ENCODE data around the gene DCAF15.
A peak's percentile ranks its signal among the peaks of the same experiment; 100 is the strongest.

The DCAF15 gene

GRCh38 chr19:13952154-13952930 is at the start of gene DCAF15:
Gene DCAF15, plus strand, starts transcription at chr19:13952509. Its CDS starts 4 bp downstream, at chr19:13952513.
- H3K36me3 Mint-ChIP-seq: peaks cover 15 to 18% of the 10 kb centered on the region in 2 donors

GRCh38 chr19:13902993-13903555 is 49.2 kb upstream of the DCAF15 start:
- H3K27ac Mint-ChIP-seq: no peak overlapping the region
- DNase-seq: no peak
- no peak overlapping the region for H3K4me3 Mint-ChIP-seq
- no peaks in the 10 kb centered on the region for H3K27me3 Mint-ChIP-seq
- peaks cover 0 to 1% of the 10 kb centered on the region in 2 donors for H3K9me3 Mint-ChIP-seq
- H3K4me1 Mint-ChIP-seq: peaks cover 9 to 16% of the 10 kb centered on the region in 2 donors
- ATAC-seq (replicated peaks): no peak
- H3K36me3 Mint-ChIP-seq: peaks cover 0 to 3% of the 10 kb centered on the region in 2 donors

More at GRCh38 chr19:13952154-13952930, at the start of gene DCAF15:
- Mint-ChIP-seq H3K9me3 (no peaks in the 10 kb centered on the region), H3K27ac (peak within 1 kb of the TSS; percentile 97), H3K27me3 (no peaks in the 10 kb centered on the region), H3K4me1 (peaks cover 10 to 24% of the 10 kb centered on the region in 2 donors), H3K4me3 (peak within 1 kb of the TSS; percentile 95 to 98)
- ATAC-seq (replicated peaks): peak; percentile 98 to 99
- peak; percentile 100 for DNase-seq

GRCh38 chr19:13905634-13906520 is 46.4 kb upstream of the DCAF15 start, which contains the start of the genes BRME1 and CC2D1A:
Gene BRME1, minus strand, starts transcription at chr19:13906117. Its CDS starts 1,225 bp downstream, at chr19:13904892.
Gene CC2D1A, plus strand, starts transcription at chr19:13906201. Its CDS starts 241 bp downstream, at chr19:13906442.
- ATAC-seq (replicated peaks): peak; percentile 98
- Mint-ChIP-seq H3K9me3 (peaks cover 0 to 1% of the 10 kb centered on the region in 2 donors), H3K4me3 (peak within 1 kb of the TSS; percentile 88 to 93), H3K27ac (peak within 1 kb of the TSS; percentile 90), H3K36me3 (peaks cover 3 to 13% of the 10 kb centered on the region in 2 donors), H3K27me3 (no peaks in the 10 kb centered on the region), H3K4me1 (peaks cover 9 to 16% of the 10 kb centered on the region in 2 donors)
- peak; percentile 92 for DNase-seq

DNA sequence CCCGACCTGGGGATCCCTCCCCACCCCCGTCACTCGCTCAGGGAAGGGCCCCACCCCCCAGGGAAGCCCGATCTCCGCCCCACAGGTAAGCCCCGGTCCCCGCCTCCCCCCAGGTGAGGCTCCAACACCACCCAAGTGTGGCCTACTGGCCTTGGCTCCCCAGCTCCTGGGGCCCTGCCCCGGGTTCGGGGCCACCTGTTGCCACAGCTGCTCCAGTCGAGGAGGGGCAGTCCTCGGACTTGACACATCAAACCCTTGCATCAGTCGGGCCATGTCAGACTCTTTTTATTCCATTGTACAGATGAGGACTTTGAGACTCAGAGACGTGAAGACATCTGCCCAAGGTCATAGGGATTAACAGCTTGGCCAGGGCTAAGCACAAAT is 45.8 kb upstream of the DCAF15 start:
- H3K4me3 Mint-ChIP-seq: peak overlapping the region; percentile 87 to 93
- DNase-seq (no peak), ATAC-seq (replicated peaks) (peak; percentile 33 to 39)
- H3K27ac Mint-ChIP-seq: peak overlapping the region; percentile 76
- peaks cover 4 to 18% of the 10 kb centered on the region in 2 donors for H3K36me3 Mint-ChIP-seq
- peaks cover 9 to 16% of the 10 kb centered on the region in 2 donors for H3K4me1 Mint-ChIP-seq
- peaks cover 0 to 1% of the 10 kb centered on the region in 2 donors for H3K9me3 Mint-ChIP-seq
- no peaks in the 10 kb centered on the region for H3K27me3 Mint-ChIP-seq

- DNase-seq (no peak), ATAC-seq (replicated peaks) (no peak)
- H3K4me1 Mint-ChIP-seq: peaks cover 9 to 16% of the 10 kb centered on the region in 2 donors
- H3K27ac Mint-ChIP-seq: peak overlapping the region; percentile 76
- H3K9me3 Mint-ChIP-seq: peaks cover 0 to 1% of the 10 kb centered on the region in 2 donors
- peaks cover 6 to 19% of the 10 kb centered on the region in 2 donors for H3K36me3 Mint-ChIP-seq
- peak overlapping the region; percentile 87 to 93 for H3K4me3 Mint-ChIP-seq
- H3K27me3 Mint-ChIP-seq: no peaks in the 10 kb centered on the region
Observed at GRCh38 chr19:13906910-13907309, 45.4 kb upstream of the DCAF15 start.

GRCh38 chr19:13908674-13909073 is 43.6 kb upstream of the DCAF15 start:
- H3K27me3 Mint-ChIP-seq: no peaks in the 10 kb centered on the region
- DNase-seq (no peak), ATAC-seq (replicated peaks) (no peak)
- peaks cover 0 to 1% of the 10 kb centered on the region in 2 donors for H3K9me3 Mint-ChIP-seq
- no peak overlapping the region for H3K27ac Mint-ChIP-seq
- H3K36me3 Mint-ChIP-seq: peaks cover 9 to 21% of the 10 kb centered on the region in 2 donors
- H3K4me1 Mint-ChIP-seq: peaks cover 9 to 16% of the 10 kb centered on the region in 2 donors
- no peak overlapping the region for H3K4me3 Mint-ChIP-seq

GRCh38 chr19:13909430-13909829 is 42.9 kb upstream of the DCAF15 start:
- Mint-ChIP-seq H3K9me3 (peaks cover 0 to 1% of the 10 kb centered on the region in 2 donors), H3K4me3 (no peak overlapping the region), H3K27ac (peak overlapping the region; percentile 57), H3K36me3 (peaks cover 9 to 21% of the 10 kb centered on the region in 2 donors), H3K27me3 (no peaks in the 10 kb centered on the region), H3K4me1 (peaks cover 9 to 16% of the 10 kb centered on the region in 2 donors)
- DNase-seq: no peak
- ATAC-seq (replicated peaks): no peak

GRCh38 chr19:13913352-13913751 is 39.0 kb upstream of the DCAF15 start:
- no peak overlapping the region for H3K27ac Mint-ChIP-seq
- no peaks in the 10 kb centered on the region for H3K9me3 Mint-ChIP-seq
- DNase-seq (no peak), ATAC-seq (replicated peaks) (no peak)
- H3K4me3 Mint-ChIP-seq: no peak overlapping the region
- peaks cover 16 to 22% of the 10 kb centered on the region in 2 donors for H3K36me3 Mint-ChIP-seq
- no peaks in the 10 kb centered on the region for H3K4me1 Mint-ChIP-seq
- H3K27me3 Mint-ChIP-seq: no peaks in the 10 kb centered on the region

DNA sequence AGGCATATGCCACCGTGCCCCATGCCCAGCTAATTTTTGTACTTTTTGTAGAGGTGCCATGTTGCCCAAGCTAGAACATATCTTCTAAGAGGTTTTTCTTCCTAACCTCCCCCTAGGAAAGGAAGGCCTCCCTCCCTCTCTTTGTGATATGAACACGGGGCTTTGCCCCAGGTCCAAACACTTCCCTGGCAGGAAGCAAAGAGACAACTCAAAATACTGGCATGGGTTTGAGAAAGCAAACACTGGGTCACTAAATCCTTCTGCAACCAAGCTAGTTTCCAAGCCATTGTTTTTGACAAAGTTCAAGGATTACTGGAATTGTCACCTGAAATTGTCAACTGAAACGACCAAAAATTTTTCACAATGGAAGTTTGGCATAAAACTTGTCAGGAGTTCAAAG is 37.5 kb upstream of the DCAF15 start:
- DNase-seq (no peak), ATAC-seq (replicated peaks) (no peak)
- H3K27me3 Mint-ChIP-seq: no peaks in the 10 kb centered on the region
- no peak overlapping the region for H3K4me3 Mint-ChIP-seq
- H3K9me3 Mint-ChIP-seq: no peaks in the 10 kb centered on the region
- no peaks in the 10 kb centered on the region for H3K4me1 Mint-ChIP-seq
- no peak overlapping the region for H3K27ac Mint-ChIP-seq
- H3K36me3 Mint-ChIP-seq: peaks cover 23 to 26% of the 10 kb centered on the region in 2 donors

DNA sequence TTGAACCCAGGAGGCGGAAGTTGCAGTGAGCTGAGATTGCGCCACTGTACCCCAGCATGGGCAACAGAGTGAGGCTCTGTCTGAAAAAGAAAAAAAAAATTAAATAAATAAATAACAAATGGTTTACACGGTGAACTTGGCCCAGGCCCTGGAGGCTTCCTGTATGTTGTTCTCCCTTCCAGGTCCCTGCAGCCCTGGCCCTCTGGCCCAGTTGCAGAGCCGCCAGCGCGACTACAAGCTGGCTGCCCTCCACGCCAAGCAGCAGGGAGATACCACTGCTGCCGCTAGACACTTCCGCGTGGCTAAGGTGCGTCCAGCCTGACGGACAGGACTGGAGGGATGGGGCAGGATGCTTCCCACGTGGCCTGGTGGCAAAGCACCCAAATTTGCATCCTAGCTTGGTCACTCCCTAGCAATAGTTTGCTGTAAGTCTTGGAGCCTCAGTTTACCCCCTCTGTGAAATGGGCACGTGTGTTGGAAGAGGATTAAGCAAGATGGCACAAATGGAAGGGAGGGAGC is 34.4 kb upstream of the DCAF15 start:
- no peaks in the 10 kb centered on the region for H3K27me3 Mint-ChIP-seq
- no peaks in the 10 kb centered on the region for H3K4me1 Mint-ChIP-seq
- ATAC-seq (replicated peaks) (no peak), DNase-seq (no peak)
- H3K9me3 Mint-ChIP-seq: peaks cover 0 to 3% of the 10 kb centered on the region in 2 donors
- no peak overlapping the region for H3K27ac Mint-ChIP-seq
- H3K4me3 Mint-ChIP-seq: no peak overlapping the region
- peaks cover 38 to 41% of the 10 kb centered on the region in 2 donors for H3K36me3 Mint-ChIP-seq

GRCh38 chr19:13918726-13919411 is 33.4 kb upstream of the DCAF15 start:
- H3K36me3 Mint-ChIP-seq: peaks cover 44 to 46% of the 10 kb centered on the region in 2 donors

DNA sequence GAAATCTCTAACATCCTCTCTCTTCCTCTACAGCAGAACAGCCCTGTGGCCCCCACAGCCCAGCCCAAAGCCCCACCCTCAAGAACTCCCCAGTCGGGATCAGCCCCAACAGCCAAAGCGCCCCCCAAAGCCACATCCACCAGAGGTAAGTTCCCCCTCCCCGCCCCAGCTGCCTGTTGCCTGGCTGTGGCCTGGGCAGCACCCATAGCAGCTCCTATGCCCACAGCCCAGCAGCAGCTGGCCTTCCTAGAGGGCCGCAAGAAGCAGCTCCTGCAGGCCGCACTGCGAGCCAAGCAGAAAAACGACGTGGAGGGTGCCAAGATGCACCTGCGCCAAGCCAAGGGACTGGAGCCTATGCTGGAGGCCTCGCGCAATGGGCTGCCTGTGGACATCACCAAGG is 31.8 kb upstream of the DCAF15 start:
- peaks cover 56 to 57% of the 10 kb centered on the region in 2 donors for H3K36me3 Mint-ChIP-seq
- H3K27ac Mint-ChIP-seq: no peak overlapping the region
- peaks cover 0 to 3% of the 10 kb centered on the region in 2 donors for H3K9me3 Mint-ChIP-seq
- no peak for DNase-seq
- H3K4me3 Mint-ChIP-seq: no peak overlapping the region
- H3K27me3 Mint-ChIP-seq: no peaks in the 10 kb centered on the region
- ATAC-seq (replicated peaks): no peak
- no peaks in the 10 kb centered on the region for H3K4me1 Mint-ChIP-seq

More at GRCh38 chr19:13918726-13919411, 33.4 kb upstream of the DCAF15 start:
- Mint-ChIP-seq H3K9me3 (peaks cover 0 to 3% of the 10 kb centered on the region in 2 donors), H3K4me1 (no peaks in the 10 kb centered on the region), H3K4me3 (no peak overlapping the region), H3K27ac (no peak overlapping the region), H3K27me3 (no peaks in the 10 kb centered on the region)
- DNase-seq: no peak
- ATAC-seq (replicated peaks): no peak

Data from stimulated activated naive B cell treated with anti-CD40 and anti-IgM and Interleukin-4, amounts not matched to agents 10 μg/mL and 1 μg/mL and 100 μg/mL, for 72 hours (primary cell).